ENCODE results near the gene RCHY1.

- TF ChIP-seq CTCF (IDR thresholded peaks at IDR 0.05) (no peak), EZH2 (IDR thresholded peaks at IDR 0.05) (no peak)
Observed at GRCh38 chr4:75429208-75429607, 85.0 kb downstream of the RCHY1 start.

All from neural progenitor cell (in vitro differentiated cells).